Measurements from ENCODE around the gene FRMD8. TPM values are rescaled to one million over a fixed set of nuclear protein-coding genes. Genes with fewer than 3 reads are reported as not detected.

Gene FRMD8
- total and polyA plus RNA-seq, 9 of the 15 experiments (the other 6 are each of a cell fraction or from before 2014, with no cell fraction given), result 4.5 to 54.5 (median 15.8) TPM

- no peak for TF ChIP-seq RNF219 (CRISPR knock-in tag; IDR thresholded peaks at IDR 0.05)
- TF ChIP-seq GTF3C2 (IDR thresholded peaks at IDR 0.05; ENCODE audit: borderline replicate concordance, extremely low read depth, insufficient read length), result no peak
- no peak for TF ChIP-seq SOX6 (IDR thresholded peaks at IDR 0.05)
- TF ChIP-seq TEAD1 (CRISPR knock-in tag; IDR thresholded peaks at IDR 0.05), result no peak
- TF ChIP-seq FOXK2 (conservative IDR thresholded peaks at IDR 0.05 in 1 of 2, IDR thresholded peaks at IDR 0.05 in 1 of 2; ENCODE audit: low read depth in 2 of 2), result no peak
- no peak for TF ChIP-seq SMC3 (conservative IDR thresholded peaks at IDR 0.05; ENCODE audit: insufficient read depth, low read depth, low read length)
- TF ChIP-seq ZBTB40 (IDR thresholded peaks at IDR 0.05), result no peak
- no peak for TF ChIP-seq ZBTB40 (CRISPR knock-in tag; IDR thresholded peaks at IDR 0.05)
- no peak for TF ChIP-seq ILK (tag; IDR thresholded peaks at IDR 0.05; ENCODE audit: borderline replicate concordance, low read depth)
- no peak for TF ChIP-seq ZNF232 (CRISPR knock-in tag; IDR thresholded peaks at IDR 0.05)
These were observed 44.2 kb downstream of the FRMD8 start (continued) for GRCh38 chr11:65430406-65431217.

Data from K562 (cell line).